Upper lobe of left lung (tissue), 6 donors: ENCODE data around the gene ANKRD23. TPM values are rescaled to one million over a fixed set of nuclear protein-coding genes. Genes with fewer than 3 reads are reported as not detected.
A peak's percentile ranks its signal among the peaks of the same experiment; 100 is the strongest.
"Not testable (repeated sequence)": the region's sequence is repeated elsewhere in the genome, so short reads cannot be mapped to it uniquely, and the experiment has no call there.

Experiments
- ATAC-seq, 2 donors: fragments of 200-7000 bp; cut with Tn5 transposase; one replicate each; pipeline ENCODE4 v1.9.1; 2022; ENCODE audit warnings: mild to moderate bottlenecking in 2 of 2, moderate library complexity in 2 of 2; ENCODE audit not compliant: low FRiP score in 2 of 2
- DNase-seq, 2 donors: peaks; one replicate each; pipeline ENCODE4 v3.0.0-alpha.2; 2019 to 2020
- H3K27ac ChIP-seq, 4 donors: fragments of 200-600 bp; sonication (generic); one replicate each; pipeline ENCODE4 v1.5.1; 2016 to 2019
- H3K27me3 ChIP-seq, 4 donors: fragments of 200-600 bp; sonication (generic); one replicate each; pipeline ENCODE4 v1.5.1; 2017 to 2019
- H3K36me3 ChIP-seq, 4 donors: fragments of 200-600 bp; sonication (generic); one replicate each; pipeline ENCODE4 v1.5.1; 2016 to 2019
- H3K4me1 ChIP-seq, 4 donors: fragments of 200-600 bp; sonication (generic); one replicate each; pipeline ENCODE4 v1.5.1; 2018 to 2019
- H3K4me3 ChIP-seq, 4 donors: fragments of 200-600 bp; sonication (generic); one replicate each; pipeline ENCODE4 v1.5.1; 2017 to 2019; ENCODE audit warnings: mild to moderate bottlenecking in 2 of 4, moderate library complexity in 1 of 4
- H3K9me3 ChIP-seq, 4 donors: fragments of 200-600 bp; sonication (generic); one replicate each; pipeline ENCODE4 v1.5.1; 2018 to 2019
- CTCF ChIP-seq, 6 experiments: fragments of 450-650 bp in 4 of 6; fragments of 200-600 bp in 2 of 6; sonication (generic) in 2 of 6; IDR thresholded peaks; one replicate each; pipeline ENCODE4 v1.5.1; 2016 to 2019; ENCODE audit warnings: antibody characterized with exemption in 6 of 6
- EP300 ChIP-seq, 4 donors: sonication (generic); formaldehyde crosslinking; IDR thresholded peaks; one replicate each; pipeline ENCODE4 v1.5.1; 2017; ENCODE audit warnings: antibody characterized with exemption in 4 of 4, control low read depth in 2 of 4
- POLR2A ChIP-seq, 4 donors: fragments of 450-650 bp; IDR thresholded peaks; one replicate each; pipeline ENCODE4 v1.5.1; 2016 to 2017; ENCODE audit warnings: antibody characterized with exemption in 4 of 4, mild to moderate bottlenecking in 2 of 4
- POLR2AphosphoS5 ChIP-seq, 2 donors: sonication (generic); formaldehyde crosslinking; IDR thresholded peaks; one replicate each; pipeline ENCODE4 v1.5.1; 2017; ENCODE audit warnings: antibody characterized with exemption in 2 of 2
- WGBS, 2 donors: methylation state at CpG; one replicate each; pipeline ENCODE4 v1.1.5; 2017 to 2018; 5-methylcytosine and 5-hydroxymethylcytosine counted together
- total RNA-seq, 6 donors: library from RNA; depleted of rRNA in 4 of 6; stranded (reverse); fragments of >200 nt in 4 of 6; gene quantifications; one replicate each; pipeline versions ENCODE4 v1.1.0 to v1.2.1, GENCODE V29; 2016 to 2021
- donor health status: DM: no; HTN: no; CAD: no; lungs with moderate emphysema.
- donor health status: DM: no; HTN: yes; CAD: no; lungs with severe emphysema.

ANKRD23 gene
- total RNA-seq, 6 donors from 2014 or later, result 2.0 to 27.2 (median 2.8) TPM

- Histone ChIP-seq H3K4me3 (peak overlapping the region in 1 of 4 donors; percentile 66), H3K4me1 (peaks cover 38 to 60% (median 44%) of the 10 kb centered on the region in 4 donors), H3K9me3 (no peaks in the 10 kb centered on the region), H3K36me3 (peaks cover 19 to 55% (median 44%) of the 10 kb centered on the region in 4 donors), H3K27me3 (peaks cover 0 to 8% (median 0%) of the 10 kb centered on the region in 4 donors), H3K27ac (peak overlapping the region; percentile 8 to 98 (median 94))
- 65% methylated on average over 8 of the region's 14 CpGs; no CpG with 5 or more reads in 1 of the 2 donors for WGBS, 2 donors
- peak in 1 of 2 donors; percentile 54 for DNase-seq
- no peak for ATAC-seq
- no peak for TF ChIP-seq POLR2AphosphoS5 (IDR thresholded peaks at IDR 0.05)
- TF ChIP-seq CTCF (IDR thresholded peaks at IDR 0.05), result no peak
- TF ChIP-seq EP300 (IDR thresholded peaks at IDR 0.05), result no peak
Observed at GRCh38 chr2:96866149-96866548, 22.3 kb upstream of the ANKRD23 start.

- H3K4me1 ChIP-seq, result peaks cover 33 to 58% (median 39%) of the 10 kb centered on the region in 4 donors
- ATAC-seq, result no peak
Observed at GRCh38 chr2:96865654-96866053, 21.8 kb upstream of the ANKRD23 start.

GRCh38 chr2:96864343-96865091, 20.7 kb upstream of the ANKRD23 start:
- Histone ChIP-seq H3K27me3 (peaks cover 0 to 2% (median 0%) of the 10 kb centered on the region in 4 donors), H3K9me3 (no peaks in the 10 kb centered on the region), H3K36me3 (peaks cover 19 to 67% (median 55%) of the 10 kb centered on the region in 4 donors), H3K27ac (peak overlapping the region in 2 of 4 donors; percentile 15 to 64), H3K4me1 (peaks cover 34 to 58% (median 36%) of the 10 kb centered on the region in 4 donors), H3K4me3 (no peak overlapping the region)
- DNase-seq, result peak; percentile 73 to 82
- ATAC-seq, result no peak
- TF ChIP-seq POLR2AphosphoS5 (IDR thresholded peaks at IDR 0.05) (no peak), POLR2A (IDR thresholded peaks at IDR 0.05) (no peak), CTCF (IDR thresholded peaks at IDR 0.05) (peak in 2 of 6 experiments; percentile 6 to 10), EP300 (IDR thresholded peaks at IDR 0.05) (no peak)
- 79 to 85% methylated on average over 10 to 24 of the region's 25 CpGs for WGBS, 2 donors

More at GRCh38 chr2:96865654-96866053, 21.8 kb upstream of the ANKRD23 start:
- Histone ChIP-seq H3K9me3 (no peaks in the 10 kb centered on the region), H3K27me3 (peaks cover 0 to 8% (median 0%) of the 10 kb centered on the region in 4 donors), H3K4me3 (no peak overlapping the region), H3K27ac (peak overlapping the region in 2 of 4 donors; percentile 96 to 98), H3K36me3 (peaks cover 19 to 60% (median 49%) of the 10 kb centered on the region in 4 donors)
- no peak for DNase-seq
- TF ChIP-seq EP300 (IDR thresholded peaks at IDR 0.05) (no peak), CTCF (IDR thresholded peaks at IDR 0.05) (no peak), POLR2A (IDR thresholded peaks at IDR 0.05) (no peak), POLR2AphosphoS5 (IDR thresholded peaks at IDR 0.05) (no peak)
- 87 to 92% methylated on average over 16 of the region's 16 CpGs for WGBS, 2 donors

- Histone ChIP-seq H3K4me1 (peaks cover 36 to 64% (median 43%) of the 10 kb centered on the region in 4 donors), H3K27me3 (no peaks in the 10 kb centered on the region), H3K27ac (no peak overlapping the region), H3K36me3 (peaks cover 19 to 67% (median 55%) of the 10 kb centered on the region in 4 donors), H3K4me3 (no peak overlapping the region), H3K9me3 (no peaks in the 10 kb centered on the region)
- 90 to 91% methylated on average over 13 to 15 of the region's 19 CpGs for WGBS, 2 donors
- ATAC-seq (no peak), DNase-seq (peak in 1 of 2 donors; percentile 57)
- no peak for TF ChIP-seq POLR2A (IDR thresholded peaks at IDR 0.05)
- TF ChIP-seq EP300 (IDR thresholded peaks at IDR 0.05), result no peak
- no peak for TF ChIP-seq CTCF (IDR thresholded peaks at IDR 0.05)
- no peak for TF ChIP-seq POLR2AphosphoS5 (IDR thresholded peaks at IDR 0.05)
Observed at GRCh38 chr2:96863575-96864342, 19.9 kb upstream of the ANKRD23 start.

- peaks cover 19 to 67% (median 55%) of the 10 kb centered on the region in 4 donors for H3K36me3 ChIP-seq
- H3K9me3 ChIP-seq, ATAC-seq, DNase-seq, H3K4me3 ChIP-seq, H3K27ac ChIP-seq, H3K27me3 ChIP-seq: not testable (repeated sequence)
- WGBS, 2 donors, result 64 to 75% methylated on average over 4 of the region's 4 CpGs
- H3K4me1 ChIP-seq, result peaks cover 35 to 62% (median 44%) of the 10 kb centered on the region in 4 donors
Observed at GRCh38 chr2:96863056-96863455, 19.2 kb upstream of the ANKRD23 start.
